ENCODE data around the gene RAPGEF3.

The RAPGEF3 gene

GRCh38 chr12:47776471-47777143, 17.9 kb upstream of the RAPGEF3 start:
- DNase-seq, result no peak

GRCh38 chr12:47775100-47775911, 16.6 kb upstream of the RAPGEF3 start:
- DNase-seq, result peak in 1 of 2 donors; percentile 23

GRCh38 chr12:47774663-47775062, 16.0 kb upstream of the RAPGEF3 start:
- DNase-seq, result no peak

DNA sequence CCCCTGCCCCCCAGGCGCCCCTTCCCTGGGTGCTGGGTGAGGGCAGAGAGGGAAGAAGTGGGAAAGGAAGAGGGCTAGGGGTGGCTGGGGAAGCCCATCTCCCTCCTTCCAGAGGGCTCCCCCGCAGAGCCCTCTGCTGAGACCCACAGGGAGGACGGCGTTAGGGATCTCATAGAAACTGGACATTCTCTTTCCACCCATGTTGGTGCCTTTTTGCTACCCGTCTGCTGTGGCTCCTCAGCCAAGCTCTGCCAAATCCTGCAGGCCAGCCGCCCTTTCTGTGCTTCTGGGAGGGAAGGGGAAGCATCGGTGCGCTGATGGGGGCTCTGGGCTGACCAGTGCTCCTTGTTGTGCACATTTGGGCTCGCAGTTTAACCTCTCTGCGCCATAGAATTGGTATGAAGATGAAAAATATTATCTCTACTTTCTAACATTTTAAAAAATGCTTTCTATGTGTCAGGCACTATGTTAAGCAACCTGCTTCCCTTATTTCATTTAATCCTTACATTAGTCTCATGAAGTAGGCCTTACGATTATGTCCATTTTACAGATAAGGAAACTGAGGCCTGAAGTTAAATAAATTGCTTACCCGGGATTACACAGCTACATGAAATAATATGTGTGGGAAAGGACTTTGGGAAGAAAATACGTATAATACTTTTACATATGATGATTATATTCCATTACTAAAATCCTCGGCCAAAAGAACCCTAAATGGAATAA, 15.3 kb upstream of the RAPGEF3 start:
- DNase-seq, result no peak

DNA sequence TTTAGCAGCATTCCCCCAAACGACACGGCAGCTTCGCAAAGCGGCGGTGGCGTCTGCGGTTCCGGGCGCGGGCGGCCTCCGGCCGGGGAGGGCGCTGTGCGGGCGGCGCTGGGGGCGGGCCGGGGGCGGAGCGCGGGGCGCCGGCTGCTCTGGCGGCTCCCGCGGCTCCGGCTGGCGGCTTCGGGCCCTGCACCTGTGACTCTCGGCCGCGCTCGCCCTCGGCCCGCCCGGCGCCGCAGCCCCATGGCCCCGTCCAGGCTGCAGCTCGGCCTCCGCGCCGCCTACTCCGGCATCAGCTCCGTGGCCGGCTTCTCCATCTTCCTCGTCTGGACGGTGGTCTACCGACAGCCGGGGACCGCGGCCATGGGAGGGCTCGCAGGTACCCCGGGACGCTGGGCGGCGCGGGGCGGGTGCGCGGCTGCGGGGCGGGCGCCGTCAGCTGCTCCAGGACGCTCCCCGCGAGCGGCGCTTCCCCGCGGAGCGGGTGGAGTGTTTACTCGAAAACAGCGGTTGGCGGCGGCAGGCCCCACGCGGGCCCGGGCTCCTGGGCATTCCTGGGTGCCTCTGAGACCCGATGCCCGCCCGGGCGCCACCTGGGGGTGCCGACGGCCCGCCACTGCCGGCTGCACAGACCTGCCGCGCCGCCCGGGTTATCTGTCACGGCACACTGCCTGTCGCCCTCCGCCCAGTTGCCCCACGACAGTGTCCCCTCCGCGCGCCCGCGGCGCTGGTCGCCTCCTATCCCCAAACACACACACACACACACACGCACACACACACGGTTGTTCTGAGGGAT, 14.6 kb upstream of the RAPGEF3 start, which contains the start of gene SLC48A1:
Gene SLC48A1, plus strand, starts transcription at position 177 of the 796 bp plus-strand sequence. Its CDS starts 67 bp downstream, at position 244.
- DNase-seq, result peak; percentile 71 to 81

DNA sequence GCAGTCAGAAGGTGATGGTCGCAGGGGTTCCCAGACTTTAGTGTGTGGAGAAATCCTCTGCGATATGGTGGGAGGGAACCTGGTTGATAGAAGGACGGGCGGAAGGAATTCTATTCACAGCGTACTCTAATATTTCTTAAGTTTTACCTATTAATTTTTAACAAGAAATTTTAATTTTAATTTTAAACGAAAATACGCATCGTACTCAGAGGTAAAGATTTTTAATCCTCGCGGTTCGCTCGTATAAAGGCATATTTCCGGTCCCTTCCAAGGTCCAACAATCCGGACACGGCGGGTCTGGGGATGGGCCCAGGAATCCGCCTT, 14.0 kb upstream of the RAPGEF3 start:
- no peak for DNase-seq

- no peak for DNase-seq
Measured at GRCh38 chr12:47772094-47772660, 13.5 kb upstream of the RAPGEF3 start.

- no peak for DNase-seq
Measured at GRCh38 chr12:47771304-47771703, 12.6 kb upstream of the RAPGEF3 start.

DNA sequence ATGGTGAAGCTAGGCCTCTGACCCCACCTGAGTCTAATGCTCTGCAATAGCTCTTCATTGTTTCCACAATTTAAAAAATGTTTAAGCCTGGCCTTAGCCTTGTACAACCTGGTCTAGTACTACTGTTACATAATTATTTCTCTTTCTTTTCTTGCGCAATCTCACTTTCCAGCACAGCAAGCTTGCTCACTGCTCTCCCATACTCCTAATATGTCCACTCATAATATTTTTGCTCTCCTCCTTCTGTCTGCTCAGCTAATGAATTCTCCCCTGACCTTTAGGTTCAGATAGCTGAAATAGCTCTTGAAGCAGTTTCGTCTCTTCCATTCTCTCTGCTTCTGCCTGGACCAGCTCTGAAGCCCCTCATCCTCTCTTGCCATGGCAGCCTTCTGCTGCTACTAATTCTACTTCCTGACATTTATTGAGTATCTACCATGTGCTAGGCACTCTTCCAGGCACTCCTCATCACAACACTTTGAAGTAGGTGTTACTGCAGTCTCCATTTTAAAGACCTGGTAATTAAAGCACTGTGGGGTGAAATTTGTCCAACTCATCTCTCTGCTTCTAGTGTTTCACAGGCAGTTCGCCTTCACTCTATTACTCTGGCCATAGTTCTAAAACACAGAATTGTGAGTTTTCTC, 11.5 kb upstream of the RAPGEF3 start:
- DNase-seq, result no peak

DNA sequence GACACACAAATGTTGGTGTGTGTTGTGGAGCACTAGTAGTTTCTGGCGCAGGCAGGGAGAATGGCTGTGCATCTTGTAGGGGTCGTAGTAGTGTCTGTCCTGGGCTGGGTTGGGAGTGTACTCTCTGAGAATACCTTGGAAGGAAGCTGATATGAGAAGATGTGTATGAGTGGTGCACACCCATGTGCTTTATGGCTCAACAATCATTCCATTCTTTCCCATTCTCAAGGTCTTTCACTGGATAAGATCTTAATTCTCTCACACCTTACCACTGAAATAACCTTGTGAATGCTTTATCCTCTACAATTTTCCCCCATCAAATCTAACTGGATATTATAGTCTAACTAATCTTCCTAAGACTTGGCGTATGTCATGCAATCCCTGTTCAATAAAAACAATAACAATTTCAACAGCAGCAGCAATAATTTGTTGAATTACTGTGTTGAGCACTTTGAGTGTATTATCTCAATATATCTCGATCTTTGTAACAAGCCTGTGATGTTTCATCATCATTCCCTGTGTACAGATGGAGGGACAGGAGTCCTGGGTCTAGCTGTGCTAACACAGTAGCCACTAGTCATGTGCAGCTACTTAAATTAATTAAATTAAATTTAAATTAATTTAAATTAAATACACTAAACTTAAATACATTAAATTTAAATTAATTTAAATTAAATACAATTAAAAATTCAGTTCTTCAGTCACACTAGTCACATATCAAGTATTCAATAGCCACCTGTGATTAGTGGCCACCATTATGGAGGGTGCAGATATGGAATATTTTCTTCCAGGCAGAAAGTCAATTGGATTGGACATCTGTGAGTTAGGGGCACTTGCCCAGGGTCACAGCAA, 10.8 kb upstream of the RAPGEF3 start:
- DNase-seq, result no peak

DNA sequence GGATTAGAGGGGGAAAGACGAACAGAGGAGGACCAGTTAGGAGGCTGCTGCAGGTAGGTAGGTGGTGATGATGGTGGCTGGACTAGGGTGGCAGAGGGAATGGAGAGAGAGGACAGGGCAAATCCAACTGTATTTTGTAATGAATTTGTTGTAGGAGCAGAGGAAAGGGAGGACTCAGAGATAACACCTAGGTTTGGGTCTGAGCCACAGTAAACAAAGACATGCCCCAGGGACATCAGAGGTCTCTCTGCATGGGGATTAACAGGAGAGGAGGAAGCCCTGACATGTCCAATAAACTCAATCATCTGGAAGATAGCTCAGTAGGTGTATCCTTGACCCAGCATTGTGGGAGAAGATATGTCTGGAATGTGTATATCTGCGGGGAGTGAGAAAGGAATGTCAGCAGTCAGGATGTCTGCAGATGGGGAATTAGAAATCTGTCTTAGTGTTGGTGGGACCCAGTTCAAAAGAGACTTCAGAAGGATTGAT, 9.7 kb upstream of the RAPGEF3 start:
- no peak for DNase-seq

DNA sequence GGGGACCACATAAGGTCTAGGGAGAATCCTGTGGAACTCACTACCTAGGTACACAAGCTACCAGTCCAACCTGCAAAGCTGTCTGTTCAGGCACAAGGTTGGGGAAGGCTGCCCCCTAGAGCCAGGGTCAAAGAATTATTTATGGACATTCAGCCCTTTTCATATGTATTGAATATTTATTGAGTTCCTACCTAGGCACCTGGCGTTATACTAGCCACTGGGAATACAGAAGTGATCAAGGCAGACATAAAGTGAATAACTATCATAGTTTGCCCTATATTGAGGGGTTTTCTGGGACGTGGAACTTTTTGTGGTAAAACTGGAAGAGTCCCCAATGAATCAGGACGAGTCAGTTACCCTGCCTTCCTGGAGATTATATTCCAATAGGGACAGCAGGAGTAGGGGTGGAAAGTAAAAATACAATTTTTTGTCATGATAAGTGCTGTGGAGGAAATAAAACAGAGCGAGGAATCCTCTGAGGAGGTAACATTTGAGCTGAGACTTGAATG, 8.6 kb upstream of the RAPGEF3 start:
- DNase-seq, result peak; percentile 78 to 80

DNA sequence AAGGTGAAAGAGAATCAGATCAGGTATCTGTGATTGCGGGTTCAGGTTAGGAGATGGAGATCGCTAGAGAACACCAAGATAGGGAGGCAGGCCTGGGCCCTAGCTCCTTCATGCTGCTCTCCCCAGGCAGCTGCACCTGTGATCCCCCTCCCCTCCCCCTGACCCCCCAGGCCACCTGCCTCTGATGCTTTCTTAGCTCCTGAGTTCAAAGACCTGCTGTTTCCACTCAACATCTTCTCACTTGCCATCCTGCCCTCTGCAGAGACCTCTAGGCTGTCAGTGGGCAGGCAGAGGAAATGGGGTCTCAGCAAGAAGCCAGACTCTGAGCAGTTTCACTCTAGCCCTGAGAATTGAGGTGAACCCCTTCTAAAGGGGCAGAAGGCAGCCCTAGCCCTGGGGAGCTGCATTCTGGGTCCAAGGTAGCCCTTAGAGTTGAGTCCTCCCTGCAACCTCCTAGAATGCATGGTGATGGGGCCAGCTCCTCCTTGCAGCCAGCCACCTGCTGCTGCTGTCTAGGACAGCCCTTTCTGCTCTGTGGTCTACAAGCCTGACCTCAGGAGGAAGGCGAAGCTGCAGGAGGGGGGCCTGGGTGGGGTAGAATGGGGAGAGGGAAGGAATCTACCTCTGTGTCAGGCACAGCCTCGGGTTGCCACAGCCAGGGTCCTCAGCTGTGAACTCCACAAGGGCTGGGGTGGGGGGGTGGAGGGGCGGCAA, 8.0 kb upstream of the RAPGEF3 start:
- DNase-seq, result no peak

DNA sequence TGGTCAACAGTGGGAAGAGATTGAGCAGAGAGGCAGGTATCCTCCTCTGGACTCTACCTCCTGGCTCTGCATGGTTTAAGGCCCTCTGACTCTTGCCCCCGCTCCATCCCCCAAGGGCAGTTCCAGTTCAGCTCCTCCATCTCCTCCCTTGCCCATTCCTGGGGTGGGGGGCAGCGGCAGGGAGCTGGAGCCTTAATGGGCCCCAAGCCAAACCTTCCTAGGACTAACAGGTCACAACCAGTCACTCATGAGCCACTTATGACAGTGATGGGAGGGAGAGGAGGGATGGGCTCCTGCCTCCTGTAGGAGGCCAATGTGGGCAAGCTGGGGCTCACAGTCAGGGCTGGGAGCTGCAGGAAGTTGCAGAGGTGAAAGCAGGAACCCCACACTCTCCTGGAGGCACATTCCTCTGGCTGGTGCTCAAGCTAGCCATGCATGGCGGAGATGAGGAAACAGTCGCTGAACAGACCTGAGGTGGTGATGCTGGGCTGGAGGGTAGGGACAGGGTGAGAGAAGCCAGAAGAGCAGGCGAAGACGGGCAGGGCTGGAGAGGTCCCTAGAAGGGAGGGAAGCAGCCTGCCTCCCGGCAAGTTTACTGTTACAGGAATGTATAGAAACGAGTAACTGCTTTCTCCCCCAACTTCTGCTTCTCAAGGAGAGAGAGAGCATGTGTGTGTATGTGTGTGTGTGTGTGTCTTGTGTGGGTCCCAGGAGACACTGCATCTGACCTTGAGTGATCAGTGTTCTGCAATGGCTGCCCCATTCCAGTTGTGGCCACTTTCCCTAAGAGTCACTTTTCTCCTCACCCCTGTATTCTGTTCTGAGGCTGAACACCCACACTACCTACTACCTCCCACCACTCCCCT, 5.0 kb upstream of the RAPGEF3 start:
- DNase-seq, result no peak

- no peak for DNase-seq
Measured at GRCh38 chr12:47762850-47763465, 4.3 kb upstream of the RAPGEF3 start.

DNA sequence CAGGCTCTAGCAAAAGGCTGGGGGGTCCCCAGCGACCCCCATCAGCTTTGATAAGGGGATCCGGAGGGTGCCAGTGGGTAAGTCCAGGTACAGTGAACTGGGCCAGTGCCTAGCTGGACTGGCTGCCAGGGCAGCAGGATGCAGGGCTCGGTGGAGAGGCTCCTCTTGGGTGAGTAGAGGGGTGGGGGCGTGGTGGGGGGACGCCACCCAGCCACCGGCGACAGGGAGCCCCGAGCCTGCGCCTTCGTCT, 171 bp downstream of the RAPGEF3 start:
- no peak for DNase-seq

DNA sequence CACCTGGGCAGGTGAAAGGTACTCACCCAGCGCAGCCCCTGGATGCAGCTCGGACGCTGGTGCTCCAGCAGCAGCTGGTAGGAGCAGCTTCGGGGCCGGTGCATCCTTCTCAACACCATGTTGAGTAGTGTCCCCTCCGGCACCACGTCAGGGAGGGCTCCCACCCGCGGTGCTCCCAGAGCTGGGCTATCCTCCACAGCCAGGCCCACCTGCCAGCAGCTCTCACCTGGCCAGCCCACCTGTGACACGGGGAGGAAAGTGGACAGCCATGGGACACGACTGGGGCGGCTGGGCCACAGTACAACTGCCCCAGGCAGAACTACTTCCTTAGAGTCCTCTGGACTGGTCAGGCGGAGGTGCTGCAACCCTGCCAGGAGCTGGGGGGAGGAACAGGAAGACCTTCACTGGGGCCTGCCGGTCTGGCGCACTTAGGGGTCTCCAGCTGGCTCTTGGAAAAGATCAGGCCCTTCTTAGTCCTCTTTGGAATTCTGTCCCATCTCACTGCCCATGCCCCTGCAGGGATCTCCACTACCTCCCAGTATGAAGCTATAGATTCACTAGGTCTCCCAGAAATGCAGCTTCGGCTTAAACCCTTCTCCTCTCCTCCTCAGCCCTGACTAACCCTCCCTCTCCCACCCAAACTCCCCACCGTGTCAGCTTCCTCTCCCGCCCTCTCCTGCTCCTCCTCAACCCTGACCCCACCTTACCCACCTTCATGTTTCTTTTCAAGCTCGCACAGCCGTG, 668 bp downstream of the RAPGEF3 start:
- DNase-seq, result no peak

DNA sequence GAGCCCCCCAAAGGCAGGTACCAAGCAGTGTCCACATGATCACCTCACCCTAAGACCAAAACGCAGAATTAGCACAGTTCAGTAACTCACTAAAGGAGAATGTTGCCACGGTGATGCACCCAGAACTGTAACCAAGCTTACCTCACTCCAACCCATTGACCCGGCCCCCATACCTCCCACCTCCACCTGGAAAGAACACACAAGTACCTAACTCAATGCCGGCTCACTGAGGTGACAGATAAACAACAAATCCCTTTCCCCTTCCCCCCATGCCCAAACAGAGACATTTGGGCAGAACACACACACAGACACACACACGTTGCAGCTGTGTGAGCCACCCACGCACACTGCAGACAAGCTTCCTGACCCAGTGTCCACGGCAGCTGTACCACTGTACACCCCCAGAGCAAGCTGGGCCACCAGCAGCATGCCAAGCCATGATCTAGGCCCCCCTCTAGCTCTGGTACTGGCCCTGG, 1.3 kb downstream of the RAPGEF3 start:
- no peak for DNase-seq
